ENCODE measurements around the gene MUC2.

MUC2 gene

GRCh38 chr11:1064167-1064566, 10.5 kb upstream of the MUC2 start:
- Histone ChIP-seq H3K4me1 (ENCODE audit: control insufficient read depth, insufficient read depth, low read length) (no peaks in the 10 kb centered on the region; the same call in 1 of the 2 replicates), H3K4me3 (ENCODE audit: low read depth, low read length) (no peak overlapping the region), H3K9me3 (ENCODE audit: control insufficient read depth, insufficient read depth, low read depth, low read length) (peaks cover 10% of the 10 kb centered on the region), H3K9ac (ENCODE audit: low read length) (no peak overlapping the region), H3K27me3 (ENCODE audit: control insufficient read depth, insufficient read depth, low read length) (no peaks in the 10 kb centered on the region; the same call in 1 of the 2 replicates), H3K27ac (ENCODE audit: low read depth, low read length) (no peak overlapping the region), H3K36me3 (ENCODE audit: control insufficient read depth, insufficient read depth, low read length) (no peaks in the 10 kb centered on the region)

GRCh38 chr11:1067812-1068496, 6.7 kb upstream of the MUC2 start:
- no peaks in the 10 kb centered on the region for H3K36me3 ChIP-seq (ENCODE audit: control insufficient read depth, insufficient read depth, low read length)
- H3K4me1 ChIP-seq (ENCODE audit: control insufficient read depth, insufficient read depth, low read length): peaks cover 3% of the 10 kb centered on the region; the same call in 1 of the 2 replicates
- no peak overlapping the region for H3K4me3 ChIP-seq (ENCODE audit: low read depth, low read length)
- no peaks in the 10 kb centered on the region for H3K9me3 ChIP-seq (ENCODE audit: control insufficient read depth, insufficient read depth, low read depth, low read length)
- no peak overlapping the region for H3K27ac ChIP-seq (ENCODE audit: low read depth, low read length)
- no peak overlapping the region for H3K9ac ChIP-seq (ENCODE audit: low read length)
- H3K27me3 ChIP-seq (ENCODE audit: control insufficient read depth, insufficient read depth, low read length): no peaks in the 10 kb centered on the region; the same call in 1 of the 2 replicates

GRCh38 chr11:1069740-1070139, 4.9 kb upstream of the MUC2 start:
- Histone ChIP-seq H3K27me3 (ENCODE audit: control insufficient read depth, insufficient read depth, low read length) (no peaks in the 10 kb centered on the region; the same call in 1 of the 2 replicates), H3K9me3 (ENCODE audit: control insufficient read depth, insufficient read depth, low read depth, low read length) (no peaks in the 10 kb centered on the region), H3K4me3 (ENCODE audit: low read depth, low read length) (no peak overlapping the region), H3K27ac (ENCODE audit: low read depth, low read length) (no peak overlapping the region), H3K4me1 (ENCODE audit: control insufficient read depth, insufficient read depth, low read length) (peaks cover 7% of the 10 kb centered on the region; the same call in 1 of the 2 replicates), H3K36me3 (ENCODE audit: control insufficient read depth, insufficient read depth, low read length) (no peaks in the 10 kb centered on the region), H3K9ac (ENCODE audit: low read length) (no peak overlapping the region)

- Histone ChIP-seq H3K36me3 (ENCODE audit: control insufficient read depth, insufficient read depth, low read length) (no peaks in the 10 kb centered on the region), H3K4me3 (ENCODE audit: low read depth, low read length) (no peak overlapping the region), H3K4me1 (ENCODE audit: control insufficient read depth, insufficient read depth, low read length) (peaks cover 7% of the 10 kb centered on the region; the same call in 1 of the 2 replicates), H3K9me3 (ENCODE audit: control insufficient read depth, insufficient read depth, low read depth, low read length) (no peaks in the 10 kb centered on the region), H3K27me3 (ENCODE audit: control insufficient read depth, insufficient read depth, low read length) (no peaks in the 10 kb centered on the region; the same call in 1 of the 2 replicates), H3K27ac (ENCODE audit: low read depth, low read length) (no peak overlapping the region), H3K9ac (ENCODE audit: low read length) (no peak overlapping the region)
Observed at GRCh38 chr11:1070594-1071462, 3.8 kb upstream of the MUC2 start.

GRCh38 chr11:1071571-1072115, 3.0 kb upstream of the MUC2 start:
- H3K27me3 ChIP-seq (ENCODE audit: control insufficient read depth, insufficient read depth, low read length): no peaks in the 10 kb centered on the region; the same call in 1 of the 2 replicates
- no peaks in the 10 kb centered on the region for H3K9me3 ChIP-seq (ENCODE audit: control insufficient read depth, insufficient read depth, low read depth, low read length)
- H3K36me3 ChIP-seq (ENCODE audit: control insufficient read depth, insufficient read depth, low read length): no peaks in the 10 kb centered on the region
- H3K4me3 ChIP-seq (ENCODE audit: low read depth, low read length): no peak overlapping the region
- peaks cover 7% of the 10 kb centered on the region; the same call in 1 of the 2 replicates for H3K4me1 ChIP-seq (ENCODE audit: control insufficient read depth, insufficient read depth, low read length)
- H3K27ac ChIP-seq (ENCODE audit: low read depth, low read length): no peak overlapping the region
- H3K9ac ChIP-seq (ENCODE audit: low read length): no peak overlapping the region

- peaks cover 7% of the 10 kb centered on the region; the same call in 1 of the 2 replicates for H3K4me1 ChIP-seq (ENCODE audit: control insufficient read depth, insufficient read depth, low read length)
- no peak overlapping the region for H3K27ac ChIP-seq (ENCODE audit: low read depth, low read length)
- no peaks in the 10 kb centered on the region for H3K9me3 ChIP-seq (ENCODE audit: control insufficient read depth, insufficient read depth, low read depth, low read length)
- H3K36me3 ChIP-seq (ENCODE audit: control insufficient read depth, insufficient read depth, low read length): no peaks in the 10 kb centered on the region
- no peak overlapping the region for H3K9ac ChIP-seq (ENCODE audit: low read length)
- no peak overlapping the region for H3K4me3 ChIP-seq (ENCODE audit: low read depth, low read length)
- H3K27me3 ChIP-seq (ENCODE audit: control insufficient read depth, insufficient read depth, low read length): no peaks in the 10 kb centered on the region; the same call in 1 of the 2 replicates
Observed at GRCh38 chr11:1072116-1072820, 2.4 kb upstream of the MUC2 start.

- Histone ChIP-seq H3K9ac (ENCODE audit: low read length) (no peak overlapping the region), H3K4me1 (ENCODE audit: control insufficient read depth, insufficient read depth, low read length) (peaks cover 7% of the 10 kb centered on the region; the same call in 1 of the 2 replicates), H3K27me3 (ENCODE audit: control insufficient read depth, insufficient read depth, low read length) (no peaks in the 10 kb centered on the region; the same call in 1 of the 2 replicates), H3K36me3 (ENCODE audit: control insufficient read depth, insufficient read depth, low read length) (no peaks in the 10 kb centered on the region), H3K27ac (ENCODE audit: low read depth, low read length) (no peak overlapping the region), H3K4me3 (ENCODE audit: low read depth, low read length) (no peak overlapping the region), H3K9me3 (ENCODE audit: control insufficient read depth, insufficient read depth, low read depth, low read length) (no peaks in the 10 kb centered on the region)
Observed at GRCh38 chr11:1072821-1073231, 1.8 kb upstream of the MUC2 start.

GRCh38 chr11:1073261-1073724, 1.4 kb upstream of the MUC2 start:
- H3K36me3 ChIP-seq (ENCODE audit: control insufficient read depth, insufficient read depth, low read length): no peaks in the 10 kb centered on the region
- H3K27me3 ChIP-seq (ENCODE audit: control insufficient read depth, insufficient read depth, low read length): no peaks in the 10 kb centered on the region; the same call in 1 of the 2 replicates
- peaks cover 7% of the 10 kb centered on the region; the same call in 1 of the 2 replicates for H3K4me1 ChIP-seq (ENCODE audit: control insufficient read depth, insufficient read depth, low read length)
- no peak overlapping the region for H3K9ac ChIP-seq (ENCODE audit: low read length)
- no peak overlapping the region for H3K27ac ChIP-seq (ENCODE audit: low read depth, low read length)
- H3K4me3 ChIP-seq (ENCODE audit: low read depth, low read length): no peak overlapping the region
- no peaks in the 10 kb centered on the region for H3K9me3 ChIP-seq (ENCODE audit: control insufficient read depth, insufficient read depth, low read depth, low read length)

- no peaks in the 10 kb centered on the region for H3K36me3 ChIP-seq (ENCODE audit: control insufficient read depth, insufficient read depth, low read length)
- no peaks in the 10 kb centered on the region for H3K9me3 ChIP-seq (ENCODE audit: control insufficient read depth, insufficient read depth, low read depth, low read length)
- H3K9ac ChIP-seq (ENCODE audit: low read length): no peak overlapping the region
- no peak overlapping the region for H3K4me3 ChIP-seq (ENCODE audit: low read depth, low read length)
- H3K4me1 ChIP-seq (ENCODE audit: control insufficient read depth, insufficient read depth, low read length): peaks cover 7% of the 10 kb centered on the region; the same call in 1 of the 2 replicates
- no peaks in the 10 kb centered on the region; the same call in 1 of the 2 replicates for H3K27me3 ChIP-seq (ENCODE audit: control insufficient read depth, insufficient read depth, low read length)
- 0 out of 2 replicates have a peak overlapping the region, but pooled peaks have one; percentile 8 for H3K27ac ChIP-seq (ENCODE audit: low read depth, low read length)
Observed at GRCh38 chr11:1073851-1074243, 827 bp upstream of the MUC2 start.

GRCh38 chr11:1075341-1075911, 752 bp downstream of the MUC2 start:
- Histone ChIP-seq H3K27me3 (ENCODE audit: control insufficient read depth, insufficient read depth, low read length) (no peaks in the 10 kb centered on the region; the same call in 1 of the 2 replicates), H3K4me1 (ENCODE audit: control insufficient read depth, insufficient read depth, low read length) (peaks cover 7% of the 10 kb centered on the region; the same call in 1 of the 2 replicates), H3K4me3 (ENCODE audit: low read depth, low read length) (no peak overlapping the region), H3K36me3 (ENCODE audit: control insufficient read depth, insufficient read depth, low read length) (no peaks in the 10 kb centered on the region), H3K27ac (ENCODE audit: low read depth, low read length) (no peak overlapping the region), H3K9ac (ENCODE audit: low read length) (no peak overlapping the region), H3K9me3 (ENCODE audit: control insufficient read depth, insufficient read depth, low read depth, low read length) (no peaks in the 10 kb centered on the region)
